Testis (tissue), 2 donors: Measurements from ENCODE around the gene TNKS1BP1.

Experiments
- CTCF ChIP-seq, 3 experiments: fragments of 450-650 bp in 2 of 3; fragments of 200-600 bp in 1 of 3; sonication (generic) in 1 of 3; IDR thresholded peaks; one replicate each; pipeline ENCODE4 v1.5.1; 2016 to 2019; ENCODE audit warnings: antibody characterized with exemption in 3 of 3, mild to moderate bottlenecking in 2 of 3, moderate library complexity in 1 of 3
- POLR2A ChIP-seq: fragments of 450-650 bp; IDR thresholded peaks from one replicate; pipeline ENCODE4 v1.6.1; 2017; ENCODE audit warnings: antibody characterized with exemption, mild to moderate bottlenecking, moderate library complexity

GRCh38 chr11:57358991-57359390 lies 34.2 kb upstream of the TNKS1BP1 start:
- TF ChIP-seq CTCF (IDR thresholded peaks at IDR 0.05): no peak
- TF ChIP-seq POLR2A: no peak
